ENCODE data around the gene FIGN.

DNA sequence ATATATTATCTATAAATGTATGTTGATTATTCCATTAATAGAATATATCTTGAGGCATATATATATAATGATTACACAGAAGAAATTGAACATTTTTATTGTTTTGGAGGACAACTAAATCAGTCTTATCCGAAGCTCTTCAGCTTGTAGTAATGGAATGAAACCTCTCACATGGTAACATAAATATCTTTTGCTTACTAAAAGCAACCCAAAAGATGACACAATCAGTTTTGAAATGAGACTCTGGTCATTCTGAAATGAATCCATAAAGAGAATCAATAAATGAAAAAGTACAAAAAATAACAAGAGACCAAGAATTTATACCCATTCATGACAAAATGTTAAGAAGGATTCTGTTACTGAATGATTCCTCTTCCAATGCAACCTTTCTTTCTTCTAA, 110.2 kb downstream of the FIGN start:
- no peak for TF ChIP-seq TAF1 (IDR thresholded peaks at IDR 0.05; ENCODE audit: borderline replicate concordance, low read depth, low read length)
- TF ChIP-seq POLR2AphosphoS5 (IDR thresholded peaks at IDR 0.05; ENCODE audit: low read depth, low read length): no peak
- TF ChIP-seq POLR2A (IDR thresholded peaks at IDR 0.05; ENCODE audit: low read depth, low read length): no peak

Data from GM12892 (cell line).